ENCODE measurements around the gene RTN4IP1. TPM values are rescaled to one million over a fixed set of nuclear protein-coding genes. Genes with fewer than 3 reads are reported as not detected.

RTN4IP1 gene
- total RNA-seq, 1 experiment from 2014 or later: 12.5 TPM

GRCh38 chr6:106572436-106572835 lies 56.9 kb downstream of the RTN4IP1 start:
- H2AFZ ChIP-seq (ENCODE audit: low read length): no peak overlapping the region
- H3T11ph ChIP-seq (ENCODE audit: low read length): no peak overlapping the region
- H3K27ac Mint-ChIP-seq: peak overlapping the region in 1 of 3 experiments; percentile 17; a peak in 2 of 7 replicates
- no peaks in the 10 kb centered on the region for H3K23me2 ChIP-seq (ENCODE audit: insufficient read length, low read depth, low read length, poor library complexity, severe bottlenecking)
- peaks cover 5% of the 10 kb centered on the region in 2 experiments; a peak in 3 of 4 replicates for H3K4me1 Mint-ChIP-seq
- H3K9ac ChIP-seq (ENCODE audit: extremely low read depth, insufficient read length, low read length): no peak overlapping the region
- H3K4ac ChIP-seq (ENCODE audit: low read depth, low read length): no peak overlapping the region
- H3K79me2 ChIP-seq (ENCODE audit: insufficient read depth, low read length): no peaks in the 10 kb centered on the region
- H3K4me1 ChIP-seq (ENCODE audit: insufficient read depth, low read length): no peaks in the 10 kb centered on the region
- H3K56ac ChIP-seq (ENCODE audit: insufficient read length, low read depth, low read length): no peak overlapping the region
- H4K91ac ChIP-seq (ENCODE audit: insufficient read length, low read depth, low read length): no peak overlapping the region
- peaks cover 1 to 14% (median 14%) of the 10 kb centered on the region in 3 experiments; a peak in 6 of 7 replicates for H3K36me3 Mint-ChIP-seq (ENCODE audit: insufficient read depth in 1 of 3, low read depth in 3 of 3)
- H3K4me2 ChIP-seq (ENCODE audit: insufficient read depth, insufficient read length, low read length): no peak overlapping the region
- H2BK12ac ChIP-seq (ENCODE audit: insufficient read length, low read depth, low read length): no peak overlapping the region
- H3K18ac ChIP-seq (ENCODE audit: insufficient read length, low read depth, low read length): no peak overlapping the region
- H3K4me3 Mint-ChIP-seq: no peak overlapping the region
- H3K27me3 Mint-ChIP-seq (ENCODE audit: low read depth): no peaks in the 10 kb centered on the region
- H3K23ac ChIP-seq (ENCODE audit: insufficient read length, low read depth, low read length): no peak overlapping the region
- H2AK5ac ChIP-seq (ENCODE audit: insufficient read length, low read length): no peak overlapping the region
- no peak overlapping the region for H2BK120ac ChIP-seq (ENCODE audit: low read depth, low read length, poor library complexity, severe bottlenecking)
- no peaks in the 10 kb centered on the region for H4K20me1 ChIP-seq (ENCODE audit: control insufficient read depth, insufficient read depth, insufficient read length)
- no peaks in the 10 kb centered on the region for H3K9me3 ChIP-seq (ENCODE audit: control insufficient read depth, low read depth, low read length)
- H3K79me1 ChIP-seq (ENCODE audit: insufficient read depth, low read depth, low read length, poor library complexity, severe bottlenecking): no peaks in the 10 kb centered on the region
- no peak for DNase-seq
- no peaks in the 10 kb centered on the region for H3K9me3 Mint-ChIP-seq
- H3K27me3 ChIP-seq (ENCODE audit: insufficient read depth, low read length): no peaks in the 10 kb centered on the region
- TF ChIP-seq CTCF (conservative IDR thresholded peaks at IDR 0.05): no peak
- no peak overlapping the region for H2BK5ac ChIP-seq (ENCODE audit: insufficient read length, low read length)
- H4K8ac ChIP-seq (replicated peaks; ENCODE audit: insufficient read length, low read depth, low read length): no peak overlapping the region
- WGBS (ENCODE audit: extremely low coverage, insufficient read length, low lambda C conversion rate): no CpG with 5 or more reads among the region's 5 CpGs
- H4K5ac ChIP-seq (ENCODE audit: insufficient read length, low read depth, low read length): no peak overlapping the region
- H2BK15ac ChIP-seq (ENCODE audit: low read depth, low read length): no peak overlapping the region
- H3K27ac ChIP-seq (ENCODE audit: insufficient read length, low read depth, low read length): no peak overlapping the region
- no peak overlapping the region for H2BK20ac ChIP-seq (ENCODE audit: low read depth, low read length, poor library complexity, severe bottlenecking)
- H3K14ac ChIP-seq (ENCODE audit: insufficient read depth, low read length): no peak overlapping the region

Measured in H9 (cell line).